CD14-positive monocyte (primary cell): ENCODE data around the gene RILPL1. TPM values are rescaled to one million over a fixed set of nuclear protein-coding genes. Genes with fewer than 3 reads are reported as not detected.

Experiments
- DNase-seq, 3 donors: peaks; one replicate each; pipeline ENCODE4 v3.0.0-alpha.2; 2011 to 2022
- H2AFZ ChIP-seq: 2 replicates; pipeline ENCODE4 v1.6.0; 2012; ENCODE audit warnings: mild to moderate bottlenecking, low read depth, low read length, inconsistent platforms; ENCODE audit not compliant: insufficient read depth, poor library complexity, severe bottlenecking
- H3K27ac ChIP-seq, 2 donors: 1 replicate in 1 of 2; 2 replicates in 1 of 2; pipeline ENCODE4 v1.5.1; 2012 to 2013; ENCODE audit warnings: low read length in 2 of 2, control low read depth in 1 of 2, inconsistent platforms in 1 of 2, low read depth in 1 of 2, mild to moderate bottlenecking in 1 of 2
- H3K27me3 ChIP-seq, 2 donors: one replicate each; pipeline versions ENCODE4 v1.6.0 to v1.6.1; 2011 to 2013; ENCODE audit warnings: low read length in 2 of 2; ENCODE audit not compliant: control insufficient read depth in 2 of 2, insufficient read depth in 2 of 2
- H3K36me3 ChIP-seq, 2 donors: replicated peaks in 1 of 2; 1 replicate in 1 of 2; 2 replicates in 1 of 2; pipeline versions ENCODE4 v1.5.1 to v1.6.1; 2012 to 2013; ENCODE audit warnings: low read length in 2 of 2, control low read depth in 1 of 2, inconsistent platforms in 1 of 2, mild to moderate bottlenecking in 1 of 2; ENCODE audit not compliant: insufficient read depth in 2 of 2, control insufficient read depth in 1 of 2
- H3K4me1 ChIP-seq, 2 donors: 1 replicate in 1 of 2; 2 replicates in 1 of 2; pipeline versions ENCODE4 v1.5.1 to v1.6.1; 2012 to 2013; ENCODE audit warnings: low read length in 2 of 2, control low read depth in 1 of 2, inconsistent platforms in 1 of 2, mild to moderate bottlenecking in 1 of 2, moderate library complexity in 1 of 2; ENCODE audit not compliant: insufficient read depth in 2 of 2, control insufficient read depth in 1 of 2
- H3K4me2 ChIP-seq: replicated peaks from 2 replicates; pipeline ENCODE3; 2012; ENCODE audit warnings: low read length, moderate library complexity, mild to moderate bottlenecking; ENCODE audit not compliant: poor library complexity, severe bottlenecking; ENCODE audit errors: extremely low read depth
- H3K4me3 ChIP-seq, 3 experiments: fragments of 200-600 bp in 1 of 3; sonication (generic) in 1 of 3; replicated peaks in 1 of 3; 1 replicate in 2 of 3; 2 replicates in 1 of 3; pipeline ENCODE4 v1.5.1; 2011 to 2013; ENCODE audit warnings: low read length in 3 of 3, mild to moderate bottlenecking in 3 of 3, control low read depth in 2 of 3, low read depth in 2 of 3, inconsistent platforms in 1 of 3, moderate library complexity in 1 of 3
- H3K79me2 ChIP-seq: 2 replicates; pipeline ENCODE4 v1.6.0; 2012; ENCODE audit warnings: mild to moderate bottlenecking, control low read depth, inconsistent platforms, low read length, moderate library complexity; ENCODE audit not compliant: insufficient read depth
- H3K9ac ChIP-seq: 2 replicates; pipeline ENCODE4 v1.6.0; 2017; ENCODE audit warnings: low read length, mild to moderate bottlenecking; ENCODE audit not compliant: insufficient read depth, poor library complexity, severe bottlenecking
- H3K9me3 ChIP-seq, 2 donors: replicated peaks in 1 of 2; 1 replicate in 1 of 2; 2 replicates in 1 of 2; pipeline versions ENCODE4 v1.5.1 to v1.6.1; 2012 to 2013; ENCODE audit warnings: low read length in 2 of 2, control low read depth in 1 of 2; ENCODE audit not compliant: control insufficient read depth in 1 of 2, insufficient read depth in 1 of 2
- H4K20me1 ChIP-seq: 2 replicates; pipeline ENCODE4 v1.6.0; 2012; ENCODE audit warnings: mild to moderate bottlenecking, low read length, control low read depth, moderate library complexity; ENCODE audit not compliant: insufficient read depth
- H3K27ac Mint-ChIP-seq, 7 donors: one replicate each; pipeline ENCODE4 v1.8.0; 2020; ENCODE audit warnings: mild to moderate bottlenecking in 7 of 7, mixed read lengths in 7 of 7, moderate library complexity in 6 of 7, inconsistent platforms in 2 of 7
- H3K27me3 Mint-ChIP-seq, 3 donors: one replicate each; pipeline ENCODE4 v1.8.0; 2021 to 2022; ENCODE audit warnings: low read depth in 3 of 3, mild to moderate bottlenecking in 3 of 3, mixed read lengths in 3 of 3, moderate library complexity in 3 of 3, inconsistent platforms in 1 of 3
- H3K36me3 Mint-ChIP-seq, 2 donors: one replicate each; pipeline ENCODE4 v1.8.0; 2020; ENCODE audit warnings: mixed read lengths in 2 of 2, inconsistent platforms in 1 of 2, mild to moderate bottlenecking in 1 of 2
- H3K4me1 Mint-ChIP-seq: one replicate; pipeline ENCODE4 v1.8.0; 2020; ENCODE audit warnings: mild to moderate bottlenecking, mixed read lengths
- H3K4me3 Mint-ChIP-seq, 2 donors: one replicate each; pipeline ENCODE4 v1.8.0; 2020; ENCODE audit warnings: mild to moderate bottlenecking in 2 of 2, mixed read lengths in 2 of 2, moderate library complexity in 1 of 2
- H3K9me3 Mint-ChIP-seq, 7 donors: one replicate each; pipeline ENCODE4 v1.8.0; 2020 to 2022; ENCODE audit warnings: mixed read lengths in 7 of 7, mild to moderate bottlenecking in 6 of 7, moderate library complexity in 6 of 7, inconsistent platforms in 2 of 7
- WGBS: methylation state at CpG from one replicate; pipeline ENCODE4 v1.1.5; 2013; ENCODE audit warnings: missing lambda C conversion rate; ENCODE audit not compliant: insufficient coverage; 5-methylcytosine and 5-hydroxymethylcytosine counted together
- intact Hi-C, 2 donors: fragments of 100-400 bp; cut with micrococcal nuclease; formaldehyde crosslinking; loops; one replicate each; pipeline versions ENCODE4 v1.15.0 to v1.15.1; 2023
- polyA plus RNA-seq, 3 donors: library from polyadenylated mRNA; depleted of rRNA in 1 of 3; unstranded in 2 of 3; stranded (reverse) in 1 of 3; fragments of 300-500 nt in 2 of 3; fragments of >200 nt in 1 of 3; fragmentation: Illumina TruSeq in 2 of 3; gene quantifications; 1 replicate in 2 of 3; 2 replicates in 1 of 3; pipeline ENCODE4 v1.2.3, GENCODE V29; 2012 to 2021
- small RNA-seq: library from RNA; depleted of rRNA; stranded (forward); fragments of <200 nt; gene quantifications from one replicate; pipeline ENCODE3, GENCODE V24; 2012; ENCODE audit warnings: low read depth; ENCODE audit not compliant: insufficient read length
- TF ChIP-seq, protein P1 (sequence below): fragments of 200-600 bp; IDR thresholded peaks from one replicate; pipeline ENCODE4 v1.8.0; 2022; ENCODE audit warnings: antibody characterized with exemption, mild to moderate bottlenecking

Gene RILPL1
- polyA plus RNA-seq, 3 donors = 1.2 TPM; not detected in 2

DNA sequence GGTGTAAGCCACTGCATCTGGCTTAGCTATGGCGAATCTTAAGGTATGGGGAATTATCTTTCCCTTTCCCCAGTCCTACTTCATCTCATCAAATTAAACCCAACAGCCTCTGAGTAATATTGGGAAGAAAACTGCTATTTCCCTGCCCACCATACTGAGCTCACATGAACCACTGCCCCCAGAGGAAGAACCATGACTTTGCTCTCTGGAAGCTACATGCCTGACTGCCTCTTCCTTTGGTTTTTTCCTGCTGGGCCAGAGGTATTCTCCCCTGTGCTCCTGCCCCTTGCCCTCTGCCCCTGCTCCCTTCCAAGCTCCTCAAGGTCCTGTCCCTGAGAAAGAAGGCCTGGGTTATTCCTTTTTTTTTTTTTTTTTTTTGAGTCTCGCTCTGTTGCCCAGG lies 112.2 kb downstream of the RILPL1 start:
- Histone ChIP-seq H3K36me3 (peaks cover 58 to 84% of the 10 kb centered on the region in 2 donors), H3K4me3 (no peak overlapping the region), H3K79me2 (peaks cover 84% of the 10 kb centered on the region), H2AFZ (no peak overlapping the region), H3K27me3 (no peaks in the 10 kb centered on the region), H3K9ac (no peak overlapping the region), H3K4me1 (no peaks in the 10 kb centered on the region), H4K20me1 (peaks cover 98% of the 10 kb centered on the region), H3K4me2 (no peak overlapping the region), H3K27ac (no peak overlapping the region), H3K9me3 (no peaks in the 10 kb centered on the region)
- intact Hi-C loops = no loop called here
- Mint-ChIP-seq H3K4me3 (no peak overlapping the region), H3K27me3 (no peaks in the 10 kb centered on the region), H3K9me3 (peaks cover 0 to 4% (median 0%) of the 10 kb centered on the region in 7 donors), H3K27ac (peak overlapping the region in 4 of 7 donors; percentile 33 to 61 (median 38)), H3K36me3 (peaks cover 56 to 95% of the 10 kb centered on the region in 2 donors), H3K4me1 (no peaks in the 10 kb centered on the region)
- WGBS = no CpG with 5 or more reads among the region's 2 CpGs
- TF ChIP-seq, protein P1, sequence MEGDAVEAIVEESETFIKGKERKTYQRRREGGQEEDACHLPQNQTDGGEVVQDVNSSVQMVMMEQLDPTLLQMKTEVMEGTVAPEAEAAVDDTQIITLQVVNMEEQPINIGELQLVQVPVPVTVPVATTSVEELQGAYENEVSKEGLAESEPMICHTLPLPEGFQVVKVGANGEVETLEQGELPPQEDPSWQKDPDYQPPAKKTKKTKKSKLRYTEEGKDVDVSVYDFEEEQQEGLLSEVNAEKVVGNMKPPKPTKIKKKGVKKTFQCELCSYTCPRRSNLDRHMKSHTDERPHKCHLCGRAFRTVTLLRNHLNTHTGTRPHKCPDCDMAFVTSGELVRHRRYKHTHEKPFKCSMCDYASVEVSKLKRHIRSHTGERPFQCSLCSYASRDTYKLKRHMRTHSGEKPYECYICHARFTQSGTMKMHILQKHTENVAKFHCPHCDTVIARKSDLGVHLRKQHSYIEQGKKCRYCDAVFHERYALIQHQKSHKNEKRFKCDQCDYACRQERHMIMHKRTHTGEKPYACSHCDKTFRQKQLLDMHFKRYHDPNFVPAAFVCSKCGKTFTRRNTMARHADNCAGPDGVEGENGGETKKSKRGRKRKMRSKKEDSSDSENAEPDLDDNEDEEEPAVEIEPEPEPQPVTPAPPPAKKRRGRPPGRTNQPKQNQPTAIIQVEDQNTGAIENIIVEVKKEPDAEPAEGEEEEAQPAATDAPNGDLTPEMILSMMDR = no peak
- no peak for DNase-seq

Small RNA genes lying within 50 kb of the gene (small RNA-seq; reads per million reads assigned to genes)
- gene AC145423.2 (not detected), gene MIR3908 (not detected)

Other genes with a start within 250 kb of the RILPL1 start
- 10 to 100 TPM in 2 of 3 donors, 1 to 10 TPM in 1; 5.6 to 16.9 (median 11.4) TPM for gene SBNO1, start 168.9 kb downstream of the RILPL1 start, polyA plus RNA-seq
- gene KMT5A, start 149.6 kb downstream of the RILPL1 start, polyA plus RNA-seq = 10 to 100 TPM in 1 of 3 donors, 1 to 10 TPM in 1, under 1 TPM in 1; 0.81 to 20.3 (median 2.6) TPM
- gene RILPL2, start 97.0 kb downstream of the RILPL1 start, polyA plus RNA-seq = 10 to 100 TPM; 19.3 to 25.1 (median 21.0) TPM
- gene SNRNP35, start 75.6 kb downstream of the RILPL1 start, polyA plus RNA-seq = 10 to 100 TPM; 13.4 to 19.5 (median 16.7) TPM
- 100 to 1,000 TPM in 2 of 3 donors, 10 to 100 TPM in 1; 43.0 to 351 (median 323) TPM for gene TMED2, start 50.8 kb upstream of the RILPL1 start, polyA plus RNA-seq
- 10 to 100 TPM in 1 of 3 donors, 1 to 10 TPM in 2; 6.6 to 32.9 (median 8.8) TPM for gene DDX55, start 68.4 kb upstream of the RILPL1 start, polyA plus RNA-seq
- gene EIF2B1, start 100.0 kb upstream of the RILPL1 start, polyA plus RNA-seq = 10 to 100 TPM; 55.7 to 73.4 (median 69.3) TPM
- 10 to 100 TPM in 2 of 3 donors, 1 to 10 TPM in 1; 8.2 to 21.7 (median 12.3) TPM for gene GTF2H3, start 100.1 kb upstream of the RILPL1 start, polyA plus RNA-seq
- 1 to 10 TPM in 1 of 3 donors, under 1 TPM in 1, not detected in 1; 0.24 to 1.1 TPM for gene TCTN2, start 137.4 kb upstream of the RILPL1 start, polyA plus RNA-seq
- gene ATP6V0A2, start 178.6 kb upstream of the RILPL1 start, polyA plus RNA-seq = 10 to 100 TPM; 11.5 to 16.9 (median 14.4) TPM
- gene DNAH10, start 228.6 kb upstream of the RILPL1 start, polyA plus RNA-seq = not detected